ENCODE data around the gene TBX18. TPM values are rescaled to one million over a fixed set of nuclear protein-coding genes. Genes with fewer than 3 reads are reported as not detected.

TBX18 gene
- total RNA-seq, 1 experiment from 2014 or later: not detected

DNA sequence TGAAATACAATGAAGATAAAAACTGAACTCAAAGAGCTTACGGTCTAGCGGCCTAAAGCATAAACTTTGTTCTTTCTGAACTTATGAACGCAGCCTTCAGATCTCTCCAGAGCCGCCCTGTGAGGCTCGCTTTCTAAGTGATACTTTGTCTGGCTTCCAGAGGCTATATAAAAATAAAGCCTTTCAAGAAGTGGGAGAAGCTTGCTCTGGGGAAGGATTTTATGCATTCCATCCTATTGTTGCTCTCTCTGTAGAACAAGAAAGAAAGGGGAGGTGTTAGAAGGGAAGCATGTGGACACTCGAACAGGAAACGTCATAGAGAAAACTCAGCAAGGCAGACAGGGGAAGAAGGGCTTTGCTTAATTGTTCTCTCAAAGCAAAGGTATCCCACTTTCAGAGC, 77.0 kb downstream of the TBX18 start:
- CTCF ChIA-PET: no interaction called here
- POLR2A ChIA-PET: no interaction called here
- no peaks in the 10 kb centered on the region for H3K36me3 Mint-ChIP-seq (ENCODE audit: insufficient read depth, unreplicated experiment)
- no peak overlapping the region for H3K4me3 Mint-ChIP-seq (ENCODE audit: unreplicated experiment)
- H3K27me3 Mint-ChIP-seq (ENCODE audit: insufficient read depth, unreplicated experiment): no peaks in the 10 kb centered on the region
- no peak overlapping the region for H3K4me3 ChIP-seq (ENCODE audit: low read depth, low read length)
- TF ChIP-seq, protein P1, sequence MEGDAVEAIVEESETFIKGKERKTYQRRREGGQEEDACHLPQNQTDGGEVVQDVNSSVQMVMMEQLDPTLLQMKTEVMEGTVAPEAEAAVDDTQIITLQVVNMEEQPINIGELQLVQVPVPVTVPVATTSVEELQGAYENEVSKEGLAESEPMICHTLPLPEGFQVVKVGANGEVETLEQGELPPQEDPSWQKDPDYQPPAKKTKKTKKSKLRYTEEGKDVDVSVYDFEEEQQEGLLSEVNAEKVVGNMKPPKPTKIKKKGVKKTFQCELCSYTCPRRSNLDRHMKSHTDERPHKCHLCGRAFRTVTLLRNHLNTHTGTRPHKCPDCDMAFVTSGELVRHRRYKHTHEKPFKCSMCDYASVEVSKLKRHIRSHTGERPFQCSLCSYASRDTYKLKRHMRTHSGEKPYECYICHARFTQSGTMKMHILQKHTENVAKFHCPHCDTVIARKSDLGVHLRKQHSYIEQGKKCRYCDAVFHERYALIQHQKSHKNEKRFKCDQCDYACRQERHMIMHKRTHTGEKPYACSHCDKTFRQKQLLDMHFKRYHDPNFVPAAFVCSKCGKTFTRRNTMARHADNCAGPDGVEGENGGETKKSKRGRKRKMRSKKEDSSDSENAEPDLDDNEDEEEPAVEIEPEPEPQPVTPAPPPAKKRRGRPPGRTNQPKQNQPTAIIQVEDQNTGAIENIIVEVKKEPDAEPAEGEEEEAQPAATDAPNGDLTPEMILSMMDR (IDR thresholded peaks at IDR 0.05; ENCODE audit: insufficient read depth in 1 of 2, low read depth in 1 of 2, low read length in 1 of 2, severe bottlenecking in 1 of 2, unreplicated experiment in 1 of 2): no peak
- H3K27ac Mint-ChIP-seq (ENCODE audit: unreplicated experiment): no peak overlapping the region
- no peaks in the 10 kb centered on the region for H3K27me3 ChIP-seq (replicated peaks; ENCODE audit: control insufficient read depth, insufficient read depth, low read length)
- H3K4me1 Mint-ChIP-seq (ENCODE audit: low read depth, unreplicated experiment): no peaks in the 10 kb centered on the region
- no peak for DNase-seq
- H3K9me3 ChIP-seq: no peaks in the 10 kb centered on the region
- intact Hi-C loops (cut with micrococcal nuclease; ENCODE audit: unreplicated experiment): no loop called here
- H3K9me3 Mint-ChIP-seq (ENCODE audit: unreplicated experiment): no peaks in the 10 kb centered on the region
- no peaks in the 10 kb centered on the region for H3K4me1 ChIP-seq
- no peaks in the 10 kb centered on the region for H3K36me3 ChIP-seq (ENCODE audit: control insufficient read depth, insufficient read depth, low read length)
- BruUV-seq (replicated peaks): no TSS peak

DNA sequence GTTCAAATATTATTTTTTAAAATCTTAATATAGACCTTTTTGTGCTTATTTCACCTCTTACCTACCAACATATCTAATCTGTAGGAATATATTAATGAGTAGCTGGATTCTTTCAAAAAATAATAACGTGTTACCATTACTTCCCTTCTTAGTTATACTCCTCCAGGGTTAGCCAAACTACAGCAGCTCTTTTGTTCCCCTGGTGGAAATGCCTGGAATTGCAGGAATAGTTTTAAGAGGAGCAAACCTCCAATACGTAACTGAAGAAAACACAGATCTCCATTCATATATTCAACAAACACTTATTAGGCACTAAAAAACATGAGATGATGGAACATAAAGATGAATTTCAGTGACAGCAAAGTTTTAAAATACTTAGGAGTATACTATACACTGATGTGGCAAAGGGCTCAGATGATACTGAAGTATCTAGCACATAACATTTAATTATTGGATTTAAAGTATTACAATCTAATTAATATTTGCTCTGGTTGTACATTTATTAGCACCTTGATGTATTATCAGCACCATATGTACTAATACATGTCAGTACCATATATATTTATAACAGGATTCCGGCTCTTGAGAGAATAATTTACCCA, 78.3 kb downstream of the TBX18 start:
- Mint-ChIP-seq H3K4me1 (ENCODE audit: low read depth, unreplicated experiment) (no peaks in the 10 kb centered on the region), H3K9me3 (ENCODE audit: unreplicated experiment) (no peaks in the 10 kb centered on the region), H3K27me3 (ENCODE audit: insufficient read depth, unreplicated experiment) (no peaks in the 10 kb centered on the region), H3K4me3 (ENCODE audit: unreplicated experiment) (no peak overlapping the region), H3K36me3 (ENCODE audit: insufficient read depth, unreplicated experiment) (no peaks in the 10 kb centered on the region), H3K27ac (ENCODE audit: unreplicated experiment) (no peak overlapping the region)
- ChIA-PET CTCF (no interaction called here), POLR2A (no interaction called here)
- Histone ChIP-seq H3K36me3 (ENCODE audit: control insufficient read depth, insufficient read depth, low read length) (no peaks in the 10 kb centered on the region), H3K4me3 (ENCODE audit: low read depth, low read length) (no peak overlapping the region), H3K27me3 (replicated peaks; ENCODE audit: control insufficient read depth, insufficient read depth, low read length) (no peaks in the 10 kb centered on the region), H3K9me3 (no peaks in the 10 kb centered on the region), H3K4me1 (no peaks in the 10 kb centered on the region)
- TF ChIP-seq, protein P1 (IDR thresholded peaks at IDR 0.05; ENCODE audit: insufficient read depth in 1 of 2, low read depth in 1 of 2, low read length in 1 of 2, severe bottlenecking in 1 of 2, unreplicated experiment in 1 of 2): peak; percentile 40 to 56
- intact Hi-C loops (cut with micrococcal nuclease; ENCODE audit: unreplicated experiment): no loop called here
- BruUV-seq (replicated peaks): no TSS peak
- DNase-seq: peak in 1 of 2 experiments; percentile 14

DNA sequence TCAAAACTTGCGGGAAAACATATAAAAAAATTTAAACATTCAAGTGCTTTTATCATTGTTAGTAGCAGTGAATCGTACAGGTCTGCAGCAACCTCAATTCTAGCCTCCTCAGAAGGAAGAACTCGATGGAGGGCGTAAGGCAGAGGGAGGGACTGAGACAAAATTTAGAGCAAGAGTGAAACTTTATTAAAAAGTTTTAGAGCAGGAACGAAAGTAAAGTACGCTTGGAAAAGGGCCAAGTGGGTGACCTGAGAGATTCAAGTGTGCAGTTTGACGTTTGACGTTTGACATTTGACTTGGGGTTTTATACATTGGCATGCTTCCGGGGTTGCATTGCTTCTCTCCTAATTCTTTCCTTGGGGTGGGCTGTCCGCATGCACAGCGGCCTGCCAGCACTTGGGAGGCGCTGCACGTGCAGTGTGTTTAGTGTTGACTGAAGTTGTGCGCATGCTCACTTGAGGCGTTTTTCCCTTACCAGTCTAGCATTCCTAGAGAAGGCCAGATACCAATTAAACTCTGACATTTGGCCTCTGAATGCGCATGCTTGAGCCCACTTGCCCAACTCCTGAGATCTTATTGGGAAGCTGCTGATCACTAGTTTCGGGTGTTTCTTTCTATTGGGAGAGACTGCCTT, 82.6 kb downstream of the TBX18 start:
- Mint-ChIP-seq H3K36me3 (ENCODE audit: insufficient read depth, unreplicated experiment) (no peaks in the 10 kb centered on the region), H3K4me3 (ENCODE audit: unreplicated experiment) (no peak overlapping the region), H3K4me1 (ENCODE audit: low read depth, unreplicated experiment) (no peaks in the 10 kb centered on the region), H3K27ac (ENCODE audit: unreplicated experiment) (no peak overlapping the region), H3K27me3 (ENCODE audit: insufficient read depth, unreplicated experiment) (peaks cover under 1% of the 10 kb centered on the region), H3K9me3 (ENCODE audit: unreplicated experiment) (no peaks in the 10 kb centered on the region)
- DNase-seq: no peak
- CTCF ChIA-PET: no interaction called here
- Histone ChIP-seq H3K4me3 (ENCODE audit: low read depth, low read length) (no peak overlapping the region), H3K9me3 (no peaks in the 10 kb centered on the region), H3K27me3 (replicated peaks; ENCODE audit: control insufficient read depth, insufficient read depth, low read length) (no peaks in the 10 kb centered on the region), H3K36me3 (ENCODE audit: control insufficient read depth, insufficient read depth, low read length) (no peaks in the 10 kb centered on the region), H3K4me1 (no peaks in the 10 kb centered on the region)
- POLR2A ChIA-PET: interaction anchor here (0.6 kb wide), 1 partner anchor 327 kb away, joined by 6 read pairs; no protein-coding TSS in a partner anchor
- TF ChIP-seq, protein P1 (IDR thresholded peaks at IDR 0.05; ENCODE audit: insufficient read depth in 1 of 2, low read depth in 1 of 2, low read length in 1 of 2, severe bottlenecking in 1 of 2, unreplicated experiment in 1 of 2): no peak
- BruUV-seq (replicated peaks): no TSS peak
- intact Hi-C loops (cut with micrococcal nuclease; ENCODE audit: unreplicated experiment): no loop called here
